Esophagus squamous epithelium (tissue), 4 donors: Measurements from ENCODE around the gene CNTN2.

ENCODE experiments used
- CTCF ChIP-seq, 6 experiments: fragments of 450-650 bp in 4 of 6; fragments of 200-600 bp in 2 of 6; sonication (generic) in 2 of 6; IDR thresholded peaks; one replicate each; pipeline ENCODE4 v1.5.1; 2016 to 2019; ENCODE audit warnings: antibody characterized with exemption in 6 of 6, mild to moderate bottlenecking in 4 of 6, moderate library complexity in 4 of 6
- POLR2A ChIP-seq, 4 donors: fragments of 450-650 bp; IDR thresholded peaks; one replicate each; pipeline ENCODE4 v1.6.1; 2017; ENCODE audit warnings: antibody characterized with exemption in 4 of 4, mild to moderate bottlenecking in 4 of 4, moderate library complexity in 3 of 4

- no peak for TF ChIP-seq CTCF (IDR thresholded peaks at IDR 0.05)
- no peak for TF ChIP-seq POLR2A (IDR thresholded peaks at IDR 0.05)
These were observed 4.8 kb downstream of the CNTN2 start for GRCh38 chr1:205047764-205048231.
